ENCODE measurements around the gene CD99.
"Not testable (repeated sequence)": the region's sequence is repeated elsewhere in the genome, so short reads cannot be mapped to it uniquely, and the experiment has no call there.

The CD99 gene

GRCh38 chrX:2773166-2774055 lies 82.3 kb downstream of the CD99 start:
- DNase-seq (ENCODE audit: low spot score), result not testable (repeated sequence)

- no peak for DNase-seq (ENCODE audit: low spot score)
These were observed 83.0 kb downstream of the CD99 start for GRCh38 chrX:2774057-2774456.

GRCh38 chrX:2774776-2775175 lies 83.7 kb downstream of the CD99 start:
- DNase-seq (ENCODE audit: low spot score), result no peak

- not testable (repeated sequence) for DNase-seq (ENCODE audit: low spot score)
These were observed 89.6 kb downstream of the CD99 start for GRCh38 chrX:2780472-2781225.

GRCh38 chrX:2781226-2781571 lies 90.1 kb downstream of the CD99 start:
- no peak for DNase-seq (ENCODE audit: low spot score)

- no peak for DNase-seq (ENCODE audit: low spot score)
These were observed 90.6 kb downstream of the CD99 start for GRCh38 chrX:2781698-2782097.

- DNase-seq (ENCODE audit: low spot score), result no peak
These were observed 91.1 kb downstream of the CD99 start for GRCh38 chrX:2782171-2782570.

GRCh38 chrX:2782778-2783177 lies 91.7 kb downstream of the CD99 start:
- no peak for DNase-seq (ENCODE audit: low spot score)

- no peak for DNase-seq (ENCODE audit: low spot score)
These were observed 92.9 kb downstream of the CD99 start for GRCh38 chrX:2784026-2784425.

GRCh38 chrX:2785538-2785937 lies 94.4 kb downstream of the CD99 start:
- no peak for DNase-seq (ENCODE audit: low spot score)

GRCh38 chrX:2788980-2789379 lies 97.9 kb downstream of the CD99 start:
- DNase-seq (ENCODE audit: low spot score), result no peak

- no peak for DNase-seq (ENCODE audit: low spot score)
These were observed 98.5 kb downstream of the CD99 start for GRCh38 chrX:2789569-2789968.
